Measurements from ENCODE around the gene C1R.

Gene C1R
- total RNA-seq: 1.1 to 2.2 reads per million in 2 donors

GRCh38 chr12:7092229-7092985 is at the start of gene C1R:
Gene C1R (minus strand): TSS chr12:7092445. CDS start chr12:7092388, 57 bp downstream.
- no peak for DNase-seq

DNA sequence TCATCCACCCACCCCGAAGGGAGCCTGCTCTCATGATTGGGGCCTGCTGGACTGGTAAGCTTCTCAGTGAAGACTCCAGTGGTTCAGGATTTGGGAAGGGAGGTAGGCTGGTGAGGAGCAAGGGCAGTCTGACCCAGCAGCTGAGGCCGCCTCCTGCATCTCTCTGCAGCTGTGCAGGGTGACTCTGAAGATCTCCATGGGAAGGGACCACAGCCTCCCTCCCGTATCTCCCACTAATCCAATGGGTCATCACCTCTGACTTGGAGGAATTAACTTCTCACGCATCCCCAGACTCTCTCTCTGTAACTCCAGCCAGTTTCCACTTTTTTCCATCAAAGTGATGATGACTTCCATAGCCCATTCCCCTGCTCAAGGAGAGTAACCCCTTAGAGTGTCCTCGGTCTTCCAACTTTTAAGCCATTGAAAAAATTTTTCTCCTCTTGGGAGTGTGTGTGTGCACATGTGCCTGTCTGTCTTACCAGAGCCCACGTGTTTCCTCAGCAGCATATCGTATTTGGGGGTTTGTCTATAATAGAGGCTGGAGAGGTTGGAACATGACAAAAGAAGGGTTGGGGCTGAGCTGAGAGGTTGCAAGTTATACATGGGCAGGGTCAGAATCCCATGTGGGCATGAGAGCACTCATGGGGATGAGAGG is 49.2 kb upstream of the C1R start:
- no peak for DNase-seq

DNA sequence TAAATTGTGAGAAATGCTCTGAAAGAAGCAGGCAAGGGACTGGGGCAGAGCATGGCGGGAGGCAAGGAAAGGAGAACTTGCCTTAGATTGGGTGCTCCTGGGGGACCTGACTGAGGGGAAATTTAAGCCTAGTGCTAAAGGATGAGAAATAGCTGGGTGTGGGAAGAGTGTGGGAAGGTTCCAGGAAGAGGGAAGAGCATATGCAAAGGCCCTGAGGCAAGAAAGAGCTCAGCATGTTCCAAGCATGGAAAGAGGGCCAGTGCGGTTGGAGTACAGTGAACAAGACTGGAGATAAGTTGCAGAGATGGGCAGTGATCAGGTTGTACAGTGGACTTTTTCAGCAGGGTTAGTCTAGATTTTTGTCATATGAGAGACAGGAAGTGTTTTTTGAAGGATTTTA is 47.0 kb upstream of the C1R start:
- no peak for DNase-seq

GRCh38 chr12:7137908-7138307 is 45.7 kb upstream of the C1R start:
- no peak for DNase-seq

DNA sequence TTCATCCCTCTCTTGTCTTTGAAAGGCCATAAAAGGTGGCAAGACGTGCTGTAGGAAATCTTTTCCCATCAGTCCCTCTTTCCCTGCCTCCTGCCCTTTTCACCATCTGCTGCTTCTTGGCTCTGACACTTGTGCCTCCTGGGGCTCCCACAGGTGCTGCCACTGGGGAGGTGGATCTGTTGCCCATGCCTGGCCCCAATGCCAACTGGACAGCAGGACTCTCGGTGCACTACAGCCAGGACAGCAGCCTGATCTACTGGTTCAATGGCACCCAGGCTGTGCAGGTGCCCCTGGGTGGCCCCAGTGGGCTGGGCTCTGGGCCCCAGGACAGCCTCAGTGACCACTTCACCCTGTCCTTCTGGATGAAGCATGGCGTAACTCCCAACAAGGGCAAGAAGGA is 44.4 kb upstream of the C1R start:
- no peak for DNase-seq

DNA sequence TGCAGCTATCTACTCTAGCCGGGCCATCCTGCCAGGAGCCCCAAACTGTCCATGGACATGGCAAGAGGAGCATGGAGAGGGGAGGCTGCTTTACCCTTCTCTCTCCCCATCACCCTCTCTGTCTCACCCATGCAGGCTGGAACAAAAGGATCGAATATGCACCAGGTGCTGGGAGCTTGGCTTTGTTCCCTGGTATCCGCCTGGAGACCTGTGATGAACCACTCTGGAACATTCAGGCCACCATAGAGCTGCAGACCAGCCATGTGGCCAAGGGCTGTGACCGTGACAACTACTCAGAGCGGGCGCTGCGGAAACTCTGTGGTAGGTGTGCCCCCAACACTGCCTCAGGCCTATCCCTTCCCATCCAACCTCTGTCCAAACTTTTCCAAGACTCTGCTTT is 43.8 kb upstream of the C1R start:
- no peak for DNase-seq

GRCh38 chr12:7134396-7135166 is 42.3 kb upstream of the C1R start:
- no peak for DNase-seq

DNA sequence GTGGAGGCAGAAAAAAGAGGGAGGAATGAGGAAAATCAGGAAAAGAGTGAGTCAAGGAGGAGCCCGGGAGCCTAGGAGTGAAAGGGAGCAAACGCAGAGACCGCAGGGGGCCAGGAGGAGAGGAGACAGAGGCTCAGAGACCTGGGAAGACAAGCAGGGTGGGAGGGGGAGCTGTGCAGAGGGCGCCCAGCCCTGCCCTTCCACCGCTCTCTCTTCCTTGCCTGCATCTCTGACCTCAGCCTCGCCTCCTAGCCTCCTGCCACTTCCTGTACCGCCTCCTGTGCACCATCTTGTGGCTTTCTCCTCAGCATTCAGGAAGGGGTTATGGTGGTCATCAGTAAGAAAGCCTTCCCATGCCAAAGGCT is 39.2 kb upstream of the C1R start:
- DNase-seq: no peak

DNA sequence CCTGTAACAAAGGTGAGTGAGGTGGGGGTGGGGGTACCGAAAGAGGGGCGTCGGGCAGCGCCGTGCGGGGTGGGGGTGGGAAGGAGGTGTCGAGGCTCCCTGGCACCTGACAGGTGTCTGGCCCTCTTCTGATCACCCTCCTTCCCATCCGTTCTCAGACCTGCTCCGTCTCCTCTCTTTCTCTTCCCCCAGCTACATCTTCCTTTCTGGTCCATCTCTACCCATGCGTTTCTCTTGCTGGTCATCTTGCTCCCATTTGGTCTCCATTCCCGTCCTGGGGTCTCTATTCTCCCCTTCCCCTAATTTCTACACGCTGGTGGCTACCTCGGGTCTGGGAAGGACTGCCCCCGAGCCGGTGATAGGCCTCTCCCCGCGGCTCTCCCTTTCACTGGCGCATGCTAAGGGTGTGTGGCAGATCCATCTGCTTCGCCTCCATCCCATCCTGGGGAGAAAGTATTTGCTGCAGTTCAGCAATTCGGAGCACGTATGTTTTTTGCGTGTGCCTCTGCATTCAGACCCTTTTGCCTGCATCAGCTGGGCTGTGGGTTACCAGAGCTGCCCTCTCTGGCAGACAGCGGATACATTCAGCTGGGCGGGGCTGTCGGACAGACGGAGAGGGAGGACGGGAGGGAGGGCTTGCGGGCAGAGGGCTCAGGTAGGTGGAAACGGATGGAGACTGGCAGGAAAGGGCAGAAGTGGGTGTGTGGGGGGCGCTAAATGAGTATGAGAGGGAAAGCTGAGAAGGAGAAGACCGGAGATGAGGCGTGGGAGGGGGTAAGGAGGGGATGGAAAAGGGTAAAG is 38.7 kb upstream of the C1R start:
- peak; percentile 19 for DNase-seq

DNA sequence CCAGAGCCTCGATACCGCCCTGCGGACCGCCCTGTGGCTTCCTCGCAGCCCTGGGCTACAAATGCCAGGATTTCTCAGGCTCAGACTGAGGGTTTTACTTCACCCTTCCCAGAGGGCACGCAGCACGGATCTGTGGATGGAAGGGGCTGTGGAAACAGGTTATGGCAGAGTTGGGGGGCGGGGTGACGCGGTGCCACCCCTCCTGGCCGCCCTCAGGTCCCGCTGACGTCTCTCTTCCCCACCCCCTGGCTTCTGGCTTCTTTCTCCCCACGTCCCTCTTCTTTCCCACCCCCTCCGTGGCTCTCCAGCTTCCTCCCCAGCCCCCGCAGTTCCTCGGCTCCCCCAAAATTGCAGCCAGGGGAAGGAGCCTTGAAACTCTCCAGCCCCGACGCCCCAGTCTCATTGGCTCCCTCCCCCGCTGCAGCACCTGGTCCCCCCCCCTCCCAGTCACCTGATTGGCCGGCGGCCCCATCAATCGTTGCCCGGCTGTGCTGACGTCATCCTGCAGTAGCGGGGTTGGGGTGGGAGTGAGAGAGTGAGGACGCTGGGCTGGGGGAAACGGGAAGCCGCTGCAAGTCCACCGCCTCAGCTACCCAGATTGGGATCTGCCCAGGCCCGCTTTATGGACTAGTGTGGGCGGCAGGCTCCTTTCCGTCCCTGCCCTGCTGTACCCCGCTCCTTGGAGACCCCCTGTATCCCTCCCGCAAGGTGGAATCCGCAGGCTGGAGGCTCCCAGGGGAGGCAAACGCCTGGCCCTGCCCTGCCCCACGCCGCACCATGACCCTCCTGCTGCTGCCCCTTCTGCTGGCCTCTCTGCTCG is 37.8 kb upstream of the C1R start, which contains the start of gene CLSTN3:
Gene CLSTN3 (plus strand): TSS at position 500 of the 820 bp plus-strand sequence. CDS start 278 bp downstream, at position 778.
- peak; percentile 80 for DNase-seq

GRCh38 chr12:7129287-7129871 is 37.1 kb upstream of the C1R start:
- no peak for DNase-seq

- no peak for DNase-seq
These were observed 36.5 kb upstream of the C1R start, which contains the start of gene RBP5 for GRCh38 chr12:7128681-7129286. Gene RBP5 (minus strand): TSS chr12:7128889. CDS start chr12:7128775, 114 bp downstream.

DNA sequence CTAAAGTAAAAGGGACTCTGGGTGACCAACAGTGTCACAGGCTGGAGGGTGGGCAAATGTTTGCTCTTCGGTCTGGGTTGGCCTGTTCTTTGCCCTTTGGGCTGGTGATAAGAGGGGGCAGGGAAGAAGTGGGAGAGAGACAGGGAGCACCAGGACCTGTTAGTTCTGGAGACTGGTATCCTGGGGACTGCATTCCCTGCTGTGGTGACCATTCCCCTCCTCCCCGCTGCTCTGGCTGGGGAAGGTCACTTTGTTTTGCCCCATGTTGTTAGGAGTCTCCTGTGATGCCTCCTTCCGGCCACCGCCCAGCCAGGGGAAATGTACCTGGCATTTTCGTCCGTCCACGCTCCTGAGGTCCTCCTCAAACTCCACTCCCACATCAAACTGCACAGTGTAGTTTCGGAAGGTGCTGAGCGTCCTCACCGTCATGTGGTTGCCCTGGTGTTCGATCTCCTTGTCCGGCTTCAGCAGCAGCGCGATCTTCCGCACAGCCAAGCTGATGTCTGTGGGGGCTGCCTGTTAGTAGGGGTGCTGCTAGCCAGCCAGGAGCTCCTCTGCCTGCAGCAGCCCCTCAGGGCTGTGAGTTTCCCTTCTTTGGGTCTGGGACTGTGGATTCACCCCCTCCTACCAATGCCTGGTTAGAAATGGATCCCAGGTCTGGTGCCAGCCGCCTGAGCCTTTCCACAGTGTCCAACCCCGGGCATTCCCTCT is 35.8 kb upstream of the C1R start:
- no peak for DNase-seq

DNA sequence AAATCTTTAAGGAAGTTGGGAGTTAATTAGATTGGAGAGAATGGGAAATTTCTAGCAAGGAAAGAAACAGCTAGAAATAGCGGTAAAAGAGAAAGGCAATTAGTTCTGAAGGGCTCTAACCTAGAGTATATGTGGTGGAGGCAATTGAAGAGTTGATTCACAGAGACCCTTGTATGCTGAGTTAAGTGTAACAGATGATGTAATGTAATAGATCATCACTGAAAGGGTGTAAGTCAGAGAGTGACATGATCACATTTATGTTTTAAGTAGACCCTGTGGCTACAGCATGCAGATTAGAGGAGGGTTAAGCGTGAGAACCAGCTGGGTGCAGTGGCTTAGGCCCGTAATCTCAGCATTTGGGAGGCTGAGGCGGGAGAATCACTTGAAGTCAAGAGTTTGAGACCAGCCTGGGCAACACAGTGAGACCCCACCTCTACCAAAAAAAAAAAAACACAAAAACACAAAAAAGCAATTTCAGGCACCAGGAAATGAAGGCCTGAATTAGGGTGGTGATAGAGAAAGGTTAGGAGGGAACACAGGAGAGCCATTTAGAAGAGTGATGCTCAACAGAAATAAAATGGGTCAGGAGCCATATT is 33.5 kb upstream of the C1R start:
- no peak for DNase-seq

- no peak for DNase-seq
These were observed 31.7 kb upstream of the C1R start for GRCh38 chr12:7123806-7124522.

DNA sequence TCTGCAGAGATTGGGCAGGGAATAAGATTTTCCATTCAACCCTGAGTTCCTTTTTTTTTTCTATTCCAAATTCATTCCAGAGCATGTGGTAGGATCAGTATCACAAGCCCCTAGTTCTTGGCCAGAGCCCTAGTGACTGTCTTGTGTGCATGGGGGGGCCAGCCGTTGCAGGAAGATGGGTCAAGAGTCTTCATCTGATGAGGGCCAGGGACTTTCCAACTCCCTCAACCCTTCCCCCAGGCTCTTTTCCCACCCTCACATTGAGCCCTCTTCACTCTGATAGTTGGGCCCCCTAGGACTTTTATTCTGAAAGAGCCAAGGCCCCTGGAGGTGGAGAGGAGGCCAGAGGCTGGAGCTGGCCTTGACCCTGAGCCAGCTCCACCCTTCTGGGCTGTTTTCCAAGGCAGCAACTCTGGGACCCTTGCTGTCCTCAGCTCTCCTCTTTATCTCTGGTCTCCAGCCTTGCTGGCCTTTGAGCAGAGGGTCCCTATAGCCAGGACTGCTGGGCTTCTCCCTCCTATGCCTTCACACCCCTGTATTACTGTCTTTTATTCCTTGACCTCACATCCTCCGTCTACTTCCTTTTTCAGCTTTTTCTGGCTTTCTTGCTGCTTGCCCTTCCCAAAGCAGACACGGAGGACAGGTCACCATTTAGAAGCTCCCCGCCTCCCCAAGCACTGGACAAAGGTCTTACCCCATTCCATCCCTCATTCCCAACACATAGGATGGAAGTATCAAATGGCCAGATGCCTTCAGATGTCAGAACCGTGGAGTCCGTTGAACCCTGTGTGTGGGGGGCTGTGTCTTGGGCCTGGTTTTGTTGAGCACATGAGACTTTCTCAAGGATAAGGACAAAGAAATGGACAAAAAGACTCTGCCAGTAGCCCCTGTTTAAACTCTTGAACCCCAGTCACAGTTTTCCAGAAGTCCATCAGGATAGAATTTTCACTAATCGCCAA is 30.8 kb upstream of the C1R start:
- DNase-seq: no peak

- DNase-seq: no peak
These were observed 29.1 kb upstream of the C1R start for GRCh38 chr12:7121324-7121723.

DNA sequence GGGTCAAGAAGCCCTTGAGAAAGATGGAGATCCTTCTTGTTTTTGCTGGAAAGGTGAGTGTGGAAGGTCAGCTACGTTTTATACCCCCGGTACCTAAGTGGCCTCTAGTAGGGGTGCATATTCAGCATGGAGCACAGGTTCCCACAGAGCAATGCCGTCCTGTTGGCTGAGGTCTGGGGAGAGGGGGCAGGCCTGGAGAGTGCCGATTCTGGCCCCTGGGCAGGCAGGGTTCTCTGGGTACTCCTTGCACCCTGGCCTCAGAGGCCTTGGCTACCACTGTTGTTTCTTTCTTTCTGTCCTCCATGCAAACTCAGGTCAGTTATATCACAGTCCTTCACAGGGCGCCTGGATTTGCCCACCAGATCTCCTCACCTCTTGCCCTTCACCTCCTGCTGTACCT is 27.9 kb upstream of the C1R start:
- no peak for DNase-seq

All from activated gamma-delta T cell (primary cell).